Dermis blood vessel endothelial cell (primary cell): ENCODE results near the gene MESP1. TPM values are rescaled to one million over a fixed set of nuclear protein-coding genes. Genes with fewer than 3 reads are reported as not detected.

ENCODE experiments used
- DNase-seq: peaks from one replicate; pipeline ENCODE4 v3.0.0; 2010
- total RNA-seq: library from RNA; depleted of rRNA; stranded (reverse); fragments of >200 nt; gene quantifications from 2 replicates; pipeline ENCODE4 v1.2.3, GENCODE V29; 2014

Gene MESP1
- total RNA-seq, 1 donor from 2014 or later = 0.34 TPM

DNA sequence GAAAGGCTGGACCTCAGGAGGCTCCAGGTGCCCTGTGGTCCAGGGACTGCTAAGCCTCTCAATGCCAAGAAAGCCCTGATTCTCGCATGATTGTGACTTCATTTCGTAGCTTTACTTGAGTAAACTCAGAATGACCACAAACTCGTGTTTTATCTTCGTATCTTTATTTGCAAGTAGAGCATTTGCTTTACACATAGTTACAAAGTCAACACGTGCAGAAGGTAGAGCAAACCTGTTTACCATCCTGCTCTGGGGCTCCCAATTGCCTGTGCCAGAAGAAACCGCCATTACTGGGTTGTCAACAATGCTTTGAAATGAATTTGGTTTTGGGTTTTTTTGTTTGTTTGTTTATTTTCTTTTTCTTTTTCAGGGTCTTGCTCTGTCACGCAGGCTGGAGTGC, 5.8 kb upstream of the MESP1 start:
- DNase-seq = no peak

DNA sequence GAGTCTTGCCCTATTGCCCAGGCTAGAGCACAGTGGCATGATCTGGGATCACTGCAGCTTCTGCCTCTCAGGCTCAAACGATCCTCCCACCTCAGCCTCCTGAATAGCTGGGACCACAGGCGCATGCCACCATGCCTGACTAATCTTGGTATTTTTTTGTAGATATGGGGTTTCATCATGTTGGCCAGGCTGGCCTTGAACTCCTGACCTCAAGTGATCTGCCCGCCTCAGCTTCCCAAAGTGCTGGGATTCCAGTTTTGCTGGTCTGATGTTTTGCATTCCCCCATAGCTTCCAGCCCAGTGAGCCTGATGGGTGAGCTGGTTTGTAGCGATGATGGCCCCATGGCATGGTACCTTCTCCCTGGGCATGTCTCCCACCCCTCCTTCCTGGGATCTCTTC, 4.7 kb upstream of the MESP1 start:
- no peak for DNase-seq

- no peak for DNase-seq
Observed at GRCh38 chr15:89754361-89755154, 3.5 kb upstream of the MESP1 start.

DNA sequence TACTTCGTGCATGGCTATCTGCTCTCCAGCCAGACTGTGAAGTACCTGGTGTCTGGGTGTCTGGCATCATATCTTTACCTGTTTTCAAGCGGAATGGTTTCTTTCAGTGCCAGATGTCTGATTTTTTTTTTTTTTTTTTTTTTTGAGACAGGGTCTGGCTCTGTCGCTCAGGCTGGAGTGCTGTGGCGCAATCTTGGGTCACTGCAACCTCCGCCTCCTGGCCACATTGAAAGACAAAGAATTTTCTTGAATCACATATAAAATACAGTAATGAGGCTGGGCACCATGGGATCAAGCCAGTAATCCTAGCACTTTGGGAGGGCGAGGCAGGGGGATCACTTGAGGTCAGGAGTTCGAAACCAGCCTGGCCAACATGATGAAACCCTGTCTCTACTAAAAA, 2.8 kb upstream of the MESP1 start:
- DNase-seq = no peak

DNA sequence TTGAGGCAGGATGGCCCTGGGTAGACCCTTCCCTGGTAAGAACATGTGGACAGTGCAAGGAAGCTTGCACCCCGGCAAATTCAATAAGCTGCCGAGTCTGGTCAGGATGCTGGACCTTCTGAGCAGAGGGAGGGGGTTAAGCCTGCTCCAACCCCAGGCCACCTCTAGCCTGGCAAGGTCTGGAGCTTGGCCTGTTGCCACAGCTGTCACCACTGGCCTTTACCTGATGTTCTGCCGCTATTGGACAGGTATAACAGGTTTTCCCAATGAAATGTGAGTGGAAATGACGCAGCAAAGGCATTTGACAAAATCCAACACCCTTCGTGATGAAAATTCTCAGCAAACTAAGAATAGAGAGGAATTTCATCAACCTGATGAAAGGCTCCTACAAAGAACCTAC, 699 bp upstream of the MESP1 start:
- no peak for DNase-seq

DNA sequence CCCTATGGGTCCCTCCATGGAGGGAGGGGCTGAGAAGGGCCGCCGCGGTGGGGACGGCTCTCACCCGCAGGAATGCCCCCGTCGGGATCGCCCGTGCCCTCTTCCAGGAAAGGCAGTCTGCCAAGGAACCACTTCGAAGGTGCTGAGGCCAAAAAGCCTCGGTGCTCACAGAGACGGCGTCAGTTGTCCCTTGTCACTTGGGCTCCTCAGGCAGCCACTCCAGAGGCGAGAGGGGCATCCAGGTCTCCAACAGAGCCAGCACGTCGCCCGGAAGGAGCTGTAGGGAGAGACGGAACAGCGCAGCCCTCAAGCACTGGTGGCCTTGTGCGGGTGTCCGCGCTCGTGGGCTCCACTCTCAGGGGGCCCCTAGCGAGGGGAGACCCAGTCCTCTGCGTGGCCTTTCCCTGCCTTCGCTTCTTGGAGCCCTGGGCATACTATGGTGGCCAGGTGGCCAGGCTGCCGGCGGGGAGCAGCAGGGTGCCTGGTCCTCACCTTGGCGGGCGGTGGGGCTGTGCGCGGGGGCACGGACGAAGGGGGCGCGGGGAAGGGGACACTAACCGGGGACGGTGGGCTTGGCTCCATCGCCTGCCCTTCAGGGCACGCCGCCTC, 994 bp downstream of the MESP1 start:
- no peak for DNase-seq

GRCh38 chr15:89749526-89749925, 1.5 kb downstream of the MESP1 start:
- DNase-seq = no peak

GRCh38 chr15:89749054-89749453, 2.0 kb downstream of the MESP1 start:
- DNase-seq = no peak

GRCh38 chr15:89747708-89748682, 3.1 kb downstream of the MESP1 start:
- no peak for DNase-seq

- DNase-seq = no peak
Observed at GRCh38 chr15:89746386-89746780, 4.7 kb downstream of the MESP1 start.

DNA sequence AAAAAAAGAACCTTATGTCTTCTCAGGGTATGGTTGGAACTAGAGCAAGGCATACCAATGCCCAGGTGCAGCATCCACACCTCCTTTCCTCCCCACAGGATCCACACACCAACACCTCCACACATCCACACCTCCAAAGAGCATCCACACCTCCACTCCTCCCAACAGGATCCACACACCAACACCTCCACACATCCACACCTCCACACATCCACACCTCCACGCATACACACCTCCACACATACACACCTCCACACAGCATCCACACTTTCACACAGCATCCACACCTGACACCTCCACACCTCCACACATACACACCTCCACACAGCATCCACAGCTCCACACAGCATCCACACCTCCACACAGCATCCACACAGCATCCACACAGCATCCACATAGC, 5.3 kb downstream of the MESP1 start:
- no peak for DNase-seq

DNA sequence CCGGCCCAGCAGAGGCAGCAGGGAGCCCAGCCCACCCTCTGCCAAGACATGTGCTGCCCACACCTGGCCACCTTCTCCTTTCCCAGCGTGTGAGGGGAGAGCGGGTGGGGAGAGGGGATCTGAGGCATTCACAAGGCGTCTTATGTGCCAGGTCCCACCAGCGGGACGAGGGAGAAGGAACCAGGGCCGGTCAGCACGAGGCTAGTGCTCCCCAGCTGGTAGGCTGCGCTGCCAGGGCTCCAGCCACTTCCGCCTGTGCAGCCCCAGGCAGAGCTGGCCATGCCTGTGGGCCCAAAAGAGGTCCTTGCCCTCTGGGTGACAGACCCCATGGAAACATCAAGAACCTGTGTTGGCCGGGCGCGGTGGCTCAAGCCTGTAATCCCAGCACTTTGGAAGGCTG, 5.9 kb downstream of the MESP1 start:
- DNase-seq = no peak

DNA sequence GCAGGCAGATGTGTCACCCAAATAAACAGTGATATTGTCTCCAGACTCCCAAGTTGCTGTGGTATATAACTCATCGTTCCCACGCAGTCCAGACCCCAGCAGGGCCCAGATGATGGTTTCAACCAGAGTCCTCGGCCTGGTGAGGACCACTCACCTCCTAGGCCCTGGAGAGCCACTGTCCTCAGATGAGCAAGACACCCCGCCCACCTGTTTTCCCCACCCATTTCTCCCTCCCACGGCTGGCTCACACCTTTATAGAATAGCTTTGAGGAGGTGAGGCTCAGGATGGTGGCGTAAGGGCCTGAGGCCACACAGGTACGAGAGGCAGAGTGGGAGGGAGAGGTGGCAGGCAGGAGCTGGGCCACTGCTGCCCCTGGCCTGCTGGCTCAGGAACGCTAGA, 7.5 kb downstream of the MESP1 start:
- DNase-seq = no peak

GRCh38 chr15:89743011-89743410, 8.0 kb downstream of the MESP1 start:
- no peak for DNase-seq

GRCh38 chr15:89740137-89740536, 10.9 kb downstream of the MESP1 start:
- DNase-seq = peak; percentile 88

DNA sequence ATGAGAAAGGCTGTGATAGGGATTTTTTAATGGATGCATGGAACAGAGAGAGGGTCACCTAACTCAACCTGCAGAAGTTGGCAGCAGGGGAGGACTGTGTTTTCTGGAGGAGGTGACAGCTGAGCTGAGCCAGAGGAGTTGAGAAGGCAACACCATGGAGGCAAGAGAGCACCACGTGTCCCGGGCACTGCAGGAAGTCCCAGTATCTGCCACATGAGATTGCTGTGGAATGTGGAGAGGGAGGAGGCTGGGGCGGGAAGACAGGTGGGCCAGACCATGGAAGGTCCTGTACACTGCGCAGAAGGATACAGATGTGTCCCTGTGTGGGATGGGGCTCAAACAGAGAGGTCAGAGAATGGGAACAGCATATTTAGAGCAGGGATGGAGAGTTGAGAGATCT, 15.3 kb downstream of the MESP1 start:
- no peak for DNase-seq

DNA sequence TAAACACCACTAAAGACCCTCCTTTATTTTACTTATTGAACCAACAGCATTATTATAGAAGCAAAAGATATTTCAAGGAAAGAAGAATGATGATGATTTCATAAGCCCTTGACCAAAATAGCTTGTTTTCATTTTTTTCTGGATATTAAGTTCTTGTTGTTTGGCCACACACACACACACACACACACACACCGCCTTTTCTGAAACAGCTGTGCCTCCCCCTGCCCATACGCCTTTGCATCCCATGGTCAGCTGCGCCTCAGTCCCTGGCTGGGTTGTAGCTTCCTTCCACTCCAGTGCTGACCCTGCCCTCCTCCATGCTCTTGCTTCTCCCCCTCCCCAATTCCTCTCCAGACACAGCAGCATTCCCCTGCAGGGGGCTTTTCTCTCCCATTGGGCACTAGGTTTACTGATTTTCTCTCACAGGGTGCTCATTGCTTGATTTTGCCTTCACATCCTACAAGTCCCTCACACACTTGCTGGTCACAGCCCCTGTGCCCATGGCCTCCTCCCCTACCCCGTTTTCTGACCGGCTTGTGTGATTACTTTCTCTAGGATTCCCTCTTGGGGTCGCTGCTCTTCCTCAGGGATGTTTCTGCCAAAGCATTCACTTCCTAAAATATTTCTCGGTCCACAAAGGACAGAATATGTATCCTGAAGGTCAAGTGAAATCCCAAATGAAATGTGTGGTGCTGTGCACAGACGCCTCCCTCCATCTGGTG, 18.4 kb downstream of the MESP1 start:
- no peak for DNase-seq

DNA sequence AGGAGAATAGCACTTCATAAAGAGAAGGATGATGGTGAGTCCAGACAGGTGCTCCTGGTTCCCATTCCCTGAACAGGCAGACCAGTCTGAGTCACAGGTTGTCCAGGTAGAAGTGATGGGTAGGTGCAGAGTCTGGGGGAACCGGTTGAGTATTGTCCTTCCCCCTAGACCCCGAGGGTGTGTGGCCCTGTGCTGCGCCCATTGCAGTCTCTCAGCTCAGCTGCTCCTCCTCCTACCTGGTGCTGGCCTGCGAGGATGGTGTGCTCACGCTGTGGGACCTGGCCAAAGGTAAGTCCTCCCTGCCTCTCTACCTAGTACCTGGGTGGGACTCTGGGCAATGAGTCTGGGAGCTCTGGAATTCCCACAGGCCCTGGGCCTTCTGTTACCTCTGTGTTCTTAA, 19.8 kb downstream of the MESP1 start:
- DNase-seq = no peak

GRCh38 chr15:89728254-89728653, 22.8 kb downstream of the MESP1 start:
- DNase-seq = no peak

- DNase-seq = no peak
Observed at GRCh38 chr15:89725064-89725463, 26.0 kb downstream of the MESP1 start.

GRCh38 chr15:89724621-89725020, 26.4 kb downstream of the MESP1 start:
- no peak for DNase-seq

DNA sequence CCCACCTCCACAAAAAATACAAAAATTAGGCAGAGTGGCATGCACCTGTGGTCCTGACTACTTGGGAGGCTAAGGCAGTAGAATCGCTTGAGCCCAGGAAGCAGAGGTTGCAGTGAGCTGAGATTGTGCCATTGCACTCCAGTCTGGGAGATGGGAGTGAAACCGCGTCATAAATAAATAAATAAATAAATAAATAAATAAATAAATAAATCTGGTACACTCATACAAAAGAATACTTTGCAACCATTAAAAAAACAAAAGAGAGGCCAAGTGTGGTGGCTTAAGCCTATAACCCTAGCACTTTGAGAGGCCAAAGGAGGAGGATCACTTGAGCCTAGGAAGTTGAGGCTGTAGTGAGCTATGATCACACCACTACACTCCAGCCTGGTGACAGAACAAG, 28.0 kb downstream of the MESP1 start:
- no peak for DNase-seq

- DNase-seq = no peak
Observed at GRCh38 chr15:89714775-89715174, 36.3 kb downstream of the MESP1 start.
